DND-41 (cell line): ENCODE results near the gene CASP6.

Experiments used
- EZH2 ChIP-seq: IDR thresholded peaks from 3 replicates; pipeline ENCODE4 v1.6.1; 2012; ENCODE audit warnings: borderline replicate concordance, low read depth, mild to moderate bottlenecking, moderate library complexity, low read length, inconsistent platforms; ENCODE audit not compliant: severe bottlenecking
- TF ChIP-seq, protein P1 (sequence below): IDR thresholded peaks from 2 replicates; pipeline ENCODE4 v1.5.1; 2012; ENCODE audit warnings: borderline replicate concordance, low read length, moderate library complexity, mild to moderate bottlenecking; ENCODE audit not compliant: poor library complexity, severe bottlenecking; ENCODE audit errors: extremely low read depth

DNA sequence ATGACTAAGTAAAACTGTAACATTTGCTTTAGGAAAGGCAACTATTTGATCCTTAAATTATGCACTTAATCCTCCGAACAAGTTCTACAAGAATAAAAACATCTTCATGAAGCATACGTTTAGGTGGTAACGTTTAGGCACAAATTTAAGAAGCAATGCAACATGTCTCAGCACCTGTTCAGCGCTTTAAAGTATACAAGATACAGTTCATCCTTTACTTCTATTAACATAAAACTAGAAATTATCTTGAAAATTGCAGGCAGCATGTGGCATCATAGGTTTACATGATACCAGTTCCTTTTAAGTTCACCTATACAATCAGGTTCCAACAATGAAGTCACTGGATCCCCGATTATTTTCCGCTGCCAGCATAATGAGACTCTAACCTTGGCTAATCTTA is 25.1 kb upstream of the CASP6 start:
- TF ChIP-seq, protein P1, sequence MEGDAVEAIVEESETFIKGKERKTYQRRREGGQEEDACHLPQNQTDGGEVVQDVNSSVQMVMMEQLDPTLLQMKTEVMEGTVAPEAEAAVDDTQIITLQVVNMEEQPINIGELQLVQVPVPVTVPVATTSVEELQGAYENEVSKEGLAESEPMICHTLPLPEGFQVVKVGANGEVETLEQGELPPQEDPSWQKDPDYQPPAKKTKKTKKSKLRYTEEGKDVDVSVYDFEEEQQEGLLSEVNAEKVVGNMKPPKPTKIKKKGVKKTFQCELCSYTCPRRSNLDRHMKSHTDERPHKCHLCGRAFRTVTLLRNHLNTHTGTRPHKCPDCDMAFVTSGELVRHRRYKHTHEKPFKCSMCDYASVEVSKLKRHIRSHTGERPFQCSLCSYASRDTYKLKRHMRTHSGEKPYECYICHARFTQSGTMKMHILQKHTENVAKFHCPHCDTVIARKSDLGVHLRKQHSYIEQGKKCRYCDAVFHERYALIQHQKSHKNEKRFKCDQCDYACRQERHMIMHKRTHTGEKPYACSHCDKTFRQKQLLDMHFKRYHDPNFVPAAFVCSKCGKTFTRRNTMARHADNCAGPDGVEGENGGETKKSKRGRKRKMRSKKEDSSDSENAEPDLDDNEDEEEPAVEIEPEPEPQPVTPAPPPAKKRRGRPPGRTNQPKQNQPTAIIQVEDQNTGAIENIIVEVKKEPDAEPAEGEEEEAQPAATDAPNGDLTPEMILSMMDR = no peak
- no peak for TF ChIP-seq EZH2
